Ovary (tissue), 9 donors: Measurements from ENCODE around the gene CENPB. TPM values are rescaled to one million over a fixed set of nuclear protein-coding genes. Genes with fewer than 3 reads are reported as not detected.

Experiments
- DNase-seq, 5 donors: peaks; one replicate each; pipeline ENCODE4 v3.0.0-alpha.2; 2019 to 2020
- H3K27ac ChIP-seq, 2 donors: fragments of 200-600 bp; one replicate each; pipeline versions ENCODE4 v1.5.1 to v1.8.0; 2019 to 2022
- H3K27me3 ChIP-seq: fragments of 200-600 bp; one replicate; pipeline ENCODE4 v1.8.0; 2022
- H3K36me3 ChIP-seq: fragments of 200-600 bp; sonication (generic); one replicate; pipeline ENCODE4 v1.5.1; 2019
- H3K4me1 ChIP-seq: one replicate; pipeline ENCODE4 v1.8.1; 2013; ENCODE audit warnings: mild to moderate bottlenecking, moderate library complexity; ENCODE audit not compliant: insufficient read depth
- H3K4me3 ChIP-seq: fragments of 200-600 bp; sonication (generic); one replicate; pipeline ENCODE4 v1.5.1; 2017
- H3K9me3 ChIP-seq, 2 donors: fragments of 200-600 bp in 1 of 2; sonication (generic) in 1 of 2; one replicate each; pipeline versions ENCODE4 v1.5.1 to v1.8.1; 2013 to 2019; ENCODE audit warnings: mild to moderate bottlenecking in 1 of 2, moderate library complexity in 1 of 2
- EP300 ChIP-seq: sonication (generic); formaldehyde crosslinking; IDR thresholded peaks from one replicate; pipeline ENCODE4 v1.6.1; 2017; ENCODE audit warnings: antibody characterized with exemption
- POLR2A ChIP-seq: fragments of 450-650 bp; IDR thresholded peaks from one replicate; pipeline ENCODE4 v1.6.1; 2017; ENCODE audit warnings: antibody characterized with exemption, mild to moderate bottlenecking, moderate library complexity
- WGBS, 3 donors: extraction: QIAGEN DNeasy Blood & Tissue Kit in 1 of 3; methylation state at CpG; one replicate each; pipeline versions ENCODE4 v1.1.5 to v1.1.7; 2013 to 2017; 5-methylcytosine and 5-hydroxymethylcytosine counted together
- intact Hi-C, 4 donors: fragments of 100-400 bp; cut with DNase I; formaldehyde crosslinking; loops; one replicate each; pipeline versions ENCODE4 v1.11.0 to v1.15.1; 2022 to 2023
- polyA plus RNA-seq, 2 donors: library from polyadenylated mRNA; stranded (reverse); fragments of 200-250 nt in 1 of 2; fragments of 350-450 nt in 1 of 2; fragmentation: Illumina TruSeq in 1 of 2; extraction: RNeasy Lipid Tissue Mini Kit (QIAGEN cat#74804) in 1 of 2; gene quantifications; one replicate each; pipeline ENCODE4 v1.2.3, GENCODE V29; 2013 to 2014
- total RNA-seq, 7 donors: library from RNA; depleted of rRNA in 2 of 7; stranded (reverse); fragments of >200 nt in 2 of 7; fragmentation: NEBNext Ultra II Directional in 3 of 7; extraction: Animal tissue kit (Norgen Biotek cat#: 25700) in 3 of 7; gene quantifications; one replicate each; pipeline versions ENCODE4 v1.1.0 to v1.2.4, GENCODE V29; 2016 to 2023
- TF ChIP-seq, protein P1 (sequence below), 3 donors: fragments of 450-650 bp in 2 of 3; fragments of 200-600 bp in 1 of 3; IDR thresholded peaks; one replicate each; pipeline versions ENCODE4 v1.5.1 to v1.8.0; 2016 to 2022; ENCODE audit warnings: antibody characterized with exemption in 3 of 3, mild to moderate bottlenecking in 1 of 3
- donor health status: DM: no; HTN: no; CAD: no; lungs with moderate emphysema.
- donor health status: DM: no; HTN: no; CAD: no.
- donor health status: Bipolar disorder and iron deficiency.
- donor health status: DM: yes; HTN: yes; CAD: no.
- donor health status: DM: no; HTN: no; CAD: no.
- donor health status: DM: yes; HTN: yes; CAD: no.

Gene CENPB
- total and polyA plus RNA-seq, 9 donors: 15.4 to 119 (median 95.1) TPM

- H3K9me3 ChIP-seq: no peaks in the 10 kb centered on the region
- WGBS, 3 donors: 57 to 67% (median 59%) methylated on average over 11 of the region's 11 CpGs
- H3K4me1 ChIP-seq: peaks cover 21% of the 10 kb centered on the region
- no peak overlapping the region for H3K27ac ChIP-seq
- TF ChIP-seq EP300: no peak
- TF ChIP-seq POLR2A: no peak
- TF ChIP-seq, protein P1, sequence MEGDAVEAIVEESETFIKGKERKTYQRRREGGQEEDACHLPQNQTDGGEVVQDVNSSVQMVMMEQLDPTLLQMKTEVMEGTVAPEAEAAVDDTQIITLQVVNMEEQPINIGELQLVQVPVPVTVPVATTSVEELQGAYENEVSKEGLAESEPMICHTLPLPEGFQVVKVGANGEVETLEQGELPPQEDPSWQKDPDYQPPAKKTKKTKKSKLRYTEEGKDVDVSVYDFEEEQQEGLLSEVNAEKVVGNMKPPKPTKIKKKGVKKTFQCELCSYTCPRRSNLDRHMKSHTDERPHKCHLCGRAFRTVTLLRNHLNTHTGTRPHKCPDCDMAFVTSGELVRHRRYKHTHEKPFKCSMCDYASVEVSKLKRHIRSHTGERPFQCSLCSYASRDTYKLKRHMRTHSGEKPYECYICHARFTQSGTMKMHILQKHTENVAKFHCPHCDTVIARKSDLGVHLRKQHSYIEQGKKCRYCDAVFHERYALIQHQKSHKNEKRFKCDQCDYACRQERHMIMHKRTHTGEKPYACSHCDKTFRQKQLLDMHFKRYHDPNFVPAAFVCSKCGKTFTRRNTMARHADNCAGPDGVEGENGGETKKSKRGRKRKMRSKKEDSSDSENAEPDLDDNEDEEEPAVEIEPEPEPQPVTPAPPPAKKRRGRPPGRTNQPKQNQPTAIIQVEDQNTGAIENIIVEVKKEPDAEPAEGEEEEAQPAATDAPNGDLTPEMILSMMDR (IDR thresholded peaks at IDR 0.05): no peak
- intact Hi-C loops: no loop called here
- no peak overlapping the region for H3K4me3 ChIP-seq
- no peaks in the 10 kb centered on the region for H3K27me3 ChIP-seq
- DNase-seq: no peak
- H3K36me3 ChIP-seq: no peaks in the 10 kb centered on the region
Measured at GRCh38 chr20:3759316-3759823, 27.2 kb downstream of the CENPB start.

- Histone ChIP-seq H3K4me1 (peaks cover 14% of the 10 kb centered on the region), H3K27ac (no peak overlapping the region), H3K4me3 (no peak overlapping the region), H3K36me3 (no peaks in the 10 kb centered on the region), H3K9me3 (no peaks in the 10 kb centered on the region), H3K27me3 (no peaks in the 10 kb centered on the region)
- 66 to 76% (median 69%) methylated on average over 10 to 11 of the region's 11 CpGs for WGBS, 3 donors
- TF ChIP-seq, protein P1 (IDR thresholded peaks at IDR 0.05): no peak
- TF ChIP-seq EP300 (no peak), POLR2A (no peak)
- DNase-seq: no peak
- intact Hi-C loops: no loop called here
Measured at GRCh38 chr20:3758566-3758965, 28.0 kb downstream of the CENPB start.

- WGBS, 3 donors: 72 to 85% (median 83%) methylated on average over 2 of the region's 2 CpGs
- H3K4me1 ChIP-seq: peaks cover 14% of the 10 kb centered on the region
- H3K27ac ChIP-seq: no peak overlapping the region
- H3K4me3 ChIP-seq: no peak overlapping the region
- TF ChIP-seq EP300 (no peak), POLR2A (no peak)
- TF ChIP-seq, protein P1 (IDR thresholded peaks at IDR 0.05): no peak
- H3K9me3 ChIP-seq: no peaks in the 10 kb centered on the region
- DNase-seq: no peak
- H3K27me3 ChIP-seq: no peaks in the 10 kb centered on the region
- intact Hi-C loops: no loop called here
- H3K36me3 ChIP-seq: no peaks in the 10 kb centered on the region
Measured at GRCh38 chr20:3757268-3757667, 29.3 kb downstream of the CENPB start.

GRCh38 chr20:3755814-3756480 is 30.6 kb downstream of the CENPB start:
- intact Hi-C loops: no loop called here
- H3K27ac ChIP-seq: no peak overlapping the region

More at GRCh38 chr20:3755814-3756480, 30.6 kb downstream of the CENPB start:
- WGBS, 3 donors: 78 to 87% (median 84%) methylated on average over 4 to 5 of the region's 5 CpGs
- Histone ChIP-seq H3K4me3 (no peak overlapping the region), H3K27me3 (no peaks in the 10 kb centered on the region), H3K36me3 (no peaks in the 10 kb centered on the region), H3K4me1 (peaks cover 14% of the 10 kb centered on the region), H3K9me3 (no peaks in the 10 kb centered on the region)
- TF ChIP-seq, protein P1 (IDR thresholded peaks at IDR 0.05): no peak
- TF ChIP-seq EP300: no peak
- TF ChIP-seq POLR2A: no peak
- DNase-seq: no peak
